Retina (tissue), 1 donor: Measurements from ENCODE around the gene CDC42BPB.

Experiments used
- DNase-seq: peaks from one replicate; pipeline ENCODE4 v3.0.0-alpha.2; 2016

The CDC42BPB gene

GRCh38 chr14:103015426-103015825, 41.9 kb downstream of the CDC42BPB start:
- no peak for DNase-seq

- peak; percentile 61 for DNase-seq
Measured at GRCh38 chr14:103014466-103015228, 42.7 kb downstream of the CDC42BPB start.

GRCh38 chr14:103013028-103013427, 44.3 kb downstream of the CDC42BPB start:
- no peak for DNase-seq

GRCh38 chr14:103009559-103009958, 47.8 kb downstream of the CDC42BPB start:
- DNase-seq, result no peak

GRCh38 chr14:103008768-103009357, 48.5 kb downstream of the CDC42BPB start:
- DNase-seq, result no peak

- DNase-seq, result no peak
Measured at GRCh38 chr14:103008126-103008525, 49.2 kb downstream of the CDC42BPB start.

- DNase-seq, result no peak
Measured at GRCh38 chr14:103007555-103007954, 49.8 kb downstream of the CDC42BPB start.

- no peak for DNase-seq
Measured at GRCh38 chr14:103006991-103007520, 50.3 kb downstream of the CDC42BPB start.

- no peak for DNase-seq
Measured at GRCh38 chr14:103006106-103006505, 51.2 kb downstream of the CDC42BPB start.

- DNase-seq, result no peak
Measured at GRCh38 chr14:103003850-103004249, 53.5 kb downstream of the CDC42BPB start.

- no peak for DNase-seq
Measured at GRCh38 chr14:103003351-103003615, 54.1 kb downstream of the CDC42BPB start.

- DNase-seq, result no peak
Measured at GRCh38 chr14:103002578-103003350, 54.6 kb downstream of the CDC42BPB start.

GRCh38 chr14:103001651-103002396, 55.5 kb downstream of the CDC42BPB start:
- peak; percentile 26 for DNase-seq

GRCh38 chr14:103001226-103001625, 56.1 kb downstream of the CDC42BPB start:
- peak; percentile 35 for DNase-seq

GRCh38 chr14:103000291-103000921, 56.9 kb downstream of the CDC42BPB start:
- DNase-seq, result no peak

GRCh38 chr14:102999227-102999895, 58.0 kb downstream of the CDC42BPB start:
- no peak for DNase-seq

GRCh38 chr14:102998393-102998792, 59.0 kb downstream of the CDC42BPB start:
- no peak for DNase-seq

- no peak for DNase-seq
Measured at GRCh38 chr14:102996941-102997340, 60.4 kb downstream of the CDC42BPB start.

GRCh38 chr14:102994689-102995088, 62.7 kb downstream of the CDC42BPB start:
- no peak for DNase-seq

GRCh38 chr14:102993523-102993922, 63.8 kb downstream of the CDC42BPB start:
- no peak for DNase-seq

- no peak for DNase-seq
Measured at GRCh38 chr14:102991376-102991775, 66.0 kb downstream of the CDC42BPB start.

GRCh38 chr14:102988054-102988453, 69.3 kb downstream of the CDC42BPB start:
- DNase-seq, result peak; percentile 31
